Activated B cell treated with CpG ODN at 0.5 μM for 24 hours (primary cell): ENCODE results near the gene NEK6. TPM values are rescaled to one million over a fixed set of nuclear protein-coding genes. Genes with fewer than 3 reads are reported as not detected.

Experiments
- ATAC-seq: fragments of 200-7000 bp; cut with Tn5 transposase; one replicate; pipeline ENCODE4 v1.10.0; 2021; ENCODE audit warnings: low read depth, mild to moderate bottlenecking, moderate library complexity
- CTCF ChIA-PET: fragments of 350-600 bp; sonication (Branson Sonifier 250); formaldehyde crosslinking; loops from one replicate; lab custom pipeline; 2021; ENCODE audit warnings: antibody characterized with exemption; lab: Charles Lee
- POLR2A ChIA-PET: fragments of 350-600 bp; sonication (Branson Sonifier 250); formaldehyde crosslinking; loops from one replicate; lab custom pipeline; 2021; ENCODE audit warnings: antibody characterized with exemption; lab: Charles Lee
- DNase-seq: peaks from one replicate; pipeline ENCODE4 v3.0.0; 2022
- H3K27ac Mint-ChIP-seq: one replicate; pipeline ENCODE4 v1.8.0; 2020; ENCODE audit warnings: mixed read lengths
- H3K27me3 Mint-ChIP-seq: one replicate; pipeline ENCODE4 v1.8.0; 2021; ENCODE audit warnings: mixed read lengths
- H3K36me3 Mint-ChIP-seq: one replicate; pipeline ENCODE4 v1.8.0; 2021; ENCODE audit warnings: low read depth, mixed read lengths
- H3K4me1 Mint-ChIP-seq: one replicate; pipeline ENCODE4 v1.8.0; 2021; ENCODE audit warnings: mixed read lengths
- H3K4me3 Mint-ChIP-seq: one replicate; pipeline ENCODE4 v1.8.0; 2020; ENCODE audit warnings: mild to moderate bottlenecking, mixed read lengths
- H3K9me3 Mint-ChIP-seq: one replicate; pipeline ENCODE4 v1.8.0; 2020; ENCODE audit warnings: mixed read lengths
- intact Hi-C: fragments of 100-400 bp; cut with micrococcal nuclease; formaldehyde crosslinking; loops from one replicate; pipeline ENCODE4 v1.15.1; 2024
- total RNA-seq: library from RNA; stranded (reverse); gene quantifications from 2 replicates; pipeline ENCODE4 v1.2.3, GENCODE V29; 2022
- TF ChIP-seq, protein P1 (sequence below): fragments of 200-600 bp; IDR thresholded peaks from one replicate; pipeline ENCODE4 v1.8.0; 2022; ENCODE audit warnings: antibody characterized with exemption, mild to moderate bottlenecking

The NEK6 gene
- total RNA-seq, 1 donor from 2014 or later, result 110 TPM

DNA sequence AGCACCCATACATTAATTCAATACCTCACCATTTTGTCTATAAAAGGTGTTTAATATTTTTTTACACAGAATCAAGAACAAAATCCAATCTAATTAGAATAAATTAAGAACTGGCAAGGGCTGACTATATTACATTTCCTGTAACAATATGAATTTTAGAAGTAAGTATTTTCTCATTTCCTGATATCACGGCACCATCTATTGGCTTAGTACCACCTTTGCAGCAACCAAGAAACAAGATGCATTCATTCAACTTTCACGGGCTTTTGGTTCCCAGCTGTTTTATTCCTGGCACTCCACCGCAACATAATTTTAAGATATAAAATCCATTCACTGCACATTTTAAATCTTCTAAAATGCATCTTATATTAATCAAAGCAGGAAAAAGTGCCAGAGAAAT lies 136.8 kb downstream of the NEK6 start:
- Mint-ChIP-seq H3K9me3 (no peaks in the 10 kb centered on the region), H3K4me1 (peaks cover 12% of the 10 kb centered on the region), H3K27me3 (no peaks in the 10 kb centered on the region), H3K4me3 (no peak overlapping the region), H3K27ac (no peak overlapping the region), H3K36me3 (peaks cover 58% of the 10 kb centered on the region)
- no peak for ATAC-seq
- TF ChIP-seq, protein P1, sequence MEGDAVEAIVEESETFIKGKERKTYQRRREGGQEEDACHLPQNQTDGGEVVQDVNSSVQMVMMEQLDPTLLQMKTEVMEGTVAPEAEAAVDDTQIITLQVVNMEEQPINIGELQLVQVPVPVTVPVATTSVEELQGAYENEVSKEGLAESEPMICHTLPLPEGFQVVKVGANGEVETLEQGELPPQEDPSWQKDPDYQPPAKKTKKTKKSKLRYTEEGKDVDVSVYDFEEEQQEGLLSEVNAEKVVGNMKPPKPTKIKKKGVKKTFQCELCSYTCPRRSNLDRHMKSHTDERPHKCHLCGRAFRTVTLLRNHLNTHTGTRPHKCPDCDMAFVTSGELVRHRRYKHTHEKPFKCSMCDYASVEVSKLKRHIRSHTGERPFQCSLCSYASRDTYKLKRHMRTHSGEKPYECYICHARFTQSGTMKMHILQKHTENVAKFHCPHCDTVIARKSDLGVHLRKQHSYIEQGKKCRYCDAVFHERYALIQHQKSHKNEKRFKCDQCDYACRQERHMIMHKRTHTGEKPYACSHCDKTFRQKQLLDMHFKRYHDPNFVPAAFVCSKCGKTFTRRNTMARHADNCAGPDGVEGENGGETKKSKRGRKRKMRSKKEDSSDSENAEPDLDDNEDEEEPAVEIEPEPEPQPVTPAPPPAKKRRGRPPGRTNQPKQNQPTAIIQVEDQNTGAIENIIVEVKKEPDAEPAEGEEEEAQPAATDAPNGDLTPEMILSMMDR, result no peak
- intact Hi-C loops, result loop anchor here (1.0 kb wide), 1 partner anchor 268 kb away; no protein-coding TSS in a partner anchor
- CTCF ChIA-PET, result interaction anchor here (0.9 to 1.2 kb wide), 2 partner anchors 16 to 268 kb away, joined by 3 read pairs; no protein-coding TSS in a partner anchor
- POLR2A ChIA-PET, result no interaction called here
- DNase-seq, result no peak

DNA sequence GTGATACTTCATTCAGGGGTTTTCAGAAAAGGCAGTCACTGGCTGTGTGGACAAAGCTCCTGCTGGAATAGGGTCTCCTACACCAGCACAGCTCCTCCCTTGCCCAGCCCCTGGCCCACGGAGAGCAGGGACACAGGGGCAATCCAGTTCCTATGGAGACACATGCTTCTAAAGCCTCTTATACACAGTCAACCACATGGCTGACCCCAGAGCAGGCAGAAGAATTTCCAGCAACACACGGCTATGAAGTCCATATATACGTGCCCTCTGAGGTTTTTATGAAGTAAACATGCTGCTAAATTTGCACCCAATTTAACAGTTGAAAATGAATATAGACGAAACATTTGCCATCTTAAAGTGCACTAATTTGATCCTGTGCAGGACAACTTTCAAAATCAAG lies 138.1 kb downstream of the NEK6 start:
- POLR2A ChIA-PET, result no interaction called here

DNA sequence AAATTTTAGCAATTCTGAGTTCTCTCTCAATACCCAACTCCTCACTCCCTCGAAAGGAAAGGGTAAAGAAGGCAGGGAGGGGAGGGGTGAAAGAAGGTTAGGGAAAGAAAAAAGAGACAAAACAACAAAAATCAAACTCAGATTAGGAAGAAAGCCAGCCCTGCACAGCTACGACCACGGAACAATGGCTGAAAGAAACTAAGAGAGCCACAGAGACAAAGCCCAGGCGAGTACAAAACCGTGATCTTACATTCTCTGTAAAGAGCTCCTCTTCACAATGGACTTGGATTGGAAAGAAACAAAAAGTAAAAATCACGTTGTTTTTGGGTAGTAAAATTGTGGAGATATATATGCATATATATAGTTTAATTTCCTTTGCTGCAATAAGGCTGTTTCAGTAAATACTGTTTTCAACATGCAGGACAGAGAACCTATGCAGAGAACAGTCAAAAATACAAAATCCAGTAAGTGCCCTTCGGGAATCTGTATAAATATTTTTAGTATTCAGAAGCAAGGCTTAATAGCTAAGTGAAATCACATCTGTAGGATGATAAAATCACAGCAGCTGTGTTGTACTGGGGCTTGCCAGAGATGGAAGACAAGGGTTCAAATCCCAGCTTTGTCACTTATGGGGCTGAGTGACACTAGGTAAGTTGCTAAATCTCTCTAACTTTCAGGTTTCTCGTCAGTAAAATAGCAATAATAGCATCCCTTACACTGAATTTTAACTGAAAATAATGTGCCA lies 140.6 kb downstream of the NEK6 start:
- CTCF ChIA-PET, result interaction anchor here (1.1 kb wide), 1 partner anchor 12 kb away, joined by 3 read pairs; no protein-coding TSS in a partner anchor
- H3K27me3 Mint-ChIP-seq, result no peaks in the 10 kb centered on the region
- ATAC-seq (no peak), DNase-seq (no peak)
- peaks cover 76% of the 10 kb centered on the region for H3K36me3 Mint-ChIP-seq
- no peak overlapping the region for H3K4me3 Mint-ChIP-seq
- POLR2A ChIA-PET, result no interaction called here
- peaks cover 9% of the 10 kb centered on the region for H3K4me1 Mint-ChIP-seq
- intact Hi-C loops, result no loop called here
- no peaks in the 10 kb centered on the region for H3K9me3 Mint-ChIP-seq
- H3K27ac Mint-ChIP-seq, result no peak overlapping the region
- TF ChIP-seq, protein P1, result no peak

More for the DNA sequence above, 138.1 kb downstream of the NEK6 start:
- TF ChIP-seq, protein P1, result no peak
- intact Hi-C loops, result no loop called here
- CTCF ChIA-PET, result no interaction called here
- Mint-ChIP-seq H3K4me1 (peaks cover 9% of the 10 kb centered on the region), H3K27ac (no peak overlapping the region), H3K9me3 (no peaks in the 10 kb centered on the region), H3K36me3 (peaks cover 66% of the 10 kb centered on the region), H3K4me3 (no peak overlapping the region), H3K27me3 (no peaks in the 10 kb centered on the region)
- ATAC-seq (no peak), DNase-seq (no peak)

DNA sequence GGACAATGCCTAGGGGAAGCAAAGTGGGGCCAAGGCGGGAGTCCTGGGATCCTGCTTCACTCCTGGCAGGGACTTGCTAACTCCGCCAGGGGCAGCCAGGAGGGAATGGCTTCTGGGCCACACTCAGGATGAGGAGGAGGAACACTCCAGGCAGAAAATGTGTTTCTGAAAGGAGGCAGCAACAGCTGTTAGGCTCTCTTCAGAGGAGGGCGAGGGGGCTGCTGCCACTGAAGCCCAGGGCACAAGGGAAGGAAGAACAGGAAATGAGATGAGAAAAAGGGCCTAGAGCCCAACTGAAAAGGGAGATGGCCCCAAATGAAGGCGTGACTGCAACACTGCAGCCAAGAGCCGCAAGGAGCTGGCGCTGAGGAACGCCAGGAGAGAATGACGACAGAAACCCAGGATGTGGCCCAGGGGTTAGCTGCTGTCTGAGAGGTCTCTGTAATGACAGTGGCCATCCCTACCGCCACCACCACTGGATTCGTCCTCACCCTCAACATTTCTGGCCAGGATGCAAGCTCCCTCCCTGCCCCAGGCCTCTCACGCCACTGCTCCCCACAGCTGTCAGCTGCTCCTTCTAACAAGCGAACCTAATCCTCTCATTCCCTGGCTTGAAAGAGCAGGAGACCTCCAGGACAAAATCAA lies 141.7 kb downstream of the NEK6 start:
- DNase-seq (no peak), ATAC-seq (no peak)
- POLR2A ChIA-PET, result interaction anchor here (1.1 kb wide), 1 partner anchor 14 kb away, joined by 7 read pairs; no protein-coding TSS in a partner anchor
- no peaks in the 10 kb centered on the region for H3K9me3 Mint-ChIP-seq
- peaks cover 4% of the 10 kb centered on the region for H3K4me1 Mint-ChIP-seq
- H3K4me3 Mint-ChIP-seq, result no peak overlapping the region
- no peaks in the 10 kb centered on the region for H3K27me3 Mint-ChIP-seq
- peaks cover 77% of the 10 kb centered on the region for H3K36me3 Mint-ChIP-seq
- intact Hi-C loops, result no loop called here
- no peak overlapping the region for H3K27ac Mint-ChIP-seq
- TF ChIP-seq, protein P1, result no peak
- CTCF ChIA-PET, result no interaction called here
